ENCODE measurements around the gene DDX1. TPM values are rescaled to one million over a fixed set of nuclear protein-coding genes. Genes with fewer than 3 reads are reported as not detected.

The DDX1 gene
- total RNA-seq, 1 experiment from 2014 or later: 62.6 TPM

DNA sequence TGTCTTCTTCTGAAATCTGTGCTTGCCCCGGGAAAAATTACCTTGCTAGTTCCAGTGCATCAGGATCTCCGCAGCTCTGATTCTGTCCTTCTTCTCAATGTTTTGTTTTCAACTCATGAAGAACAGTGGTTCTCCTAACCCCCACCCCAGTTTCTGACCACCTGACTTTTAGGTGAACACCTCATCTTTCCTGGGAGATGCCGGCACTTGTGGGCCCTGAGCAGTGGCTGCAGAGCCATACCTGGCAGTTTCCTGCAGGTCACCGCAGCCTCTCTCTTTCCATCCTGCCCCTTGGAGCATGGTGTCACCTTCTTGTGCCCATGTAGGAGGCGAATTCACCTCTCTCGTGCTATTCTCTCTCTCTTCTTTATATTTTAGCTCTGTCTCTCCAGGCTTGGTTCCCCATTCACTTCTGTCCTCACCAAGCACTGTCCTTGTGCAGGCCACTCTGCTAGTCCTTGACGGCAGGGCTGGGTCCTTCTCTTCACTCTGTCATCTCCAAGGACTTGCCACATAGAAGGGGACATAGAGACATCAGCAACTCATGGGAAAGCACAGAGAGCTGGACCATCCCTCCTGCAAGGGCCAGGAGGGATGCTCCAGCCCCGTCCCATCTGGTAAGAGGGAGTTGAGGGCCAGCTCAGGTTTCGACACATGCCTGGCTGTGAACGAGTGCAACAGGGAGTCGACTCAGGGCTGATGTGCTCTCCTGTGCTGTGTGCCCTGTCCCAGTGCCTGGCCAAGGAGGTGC is 59.1 kb downstream of the DDX1 start:
- Histone ChIP-seq H3K79me2 (ENCODE audit: low read length) (no peaks in the 10 kb centered on the region), H3K4me1 (ENCODE audit: insufficient read depth, low read length) (no peaks in the 10 kb centered on the region), H2AFZ (ENCODE audit: low read length) (no peak overlapping the region), H3K9me2 (replicated peaks; ENCODE audit: low read length) (no peaks in the 10 kb centered on the region), H3K27ac (ENCODE audit: low read length) (no peak overlapping the region), H3K4me3 (ENCODE audit: low read length) (no peak overlapping the region), H3F3A (ENCODE audit: low read length, unreplicated experiment) (no peaks in the 10 kb centered on the region), H4K20me1 (ENCODE audit: low read length) (no peaks in the 10 kb centered on the region), H3K27me3 (ENCODE audit: low read length) (peaks cover 62% of the 10 kb centered on the region), H3K9ac (ENCODE audit: low read length) (no peak overlapping the region), H3K4me2 (ENCODE audit: low read length) (no peak overlapping the region), H3K36me3 (ENCODE audit: low read depth, low read length) (no peaks in the 10 kb centered on the region), H3K9me3 (ENCODE audit: low read length) (no peaks in the 10 kb centered on the region)
- ChIA-PET POLR2A (ENCODE audit: unreplicated experiment) (no interaction called here), CTCF (no interaction called here)
- no TSS peak for BruUV-seq (replicated peaks)
- DNase-seq (no peak), ATAC-seq (no peak)
- intact Hi-C loops (cut with micrococcal nuclease): no loop called here
- TF ChIP-seq EZH2 (IDR thresholded peaks at IDR 0.05; ENCODE audit: low read length, unreplicated experiment) (no peak), EZH2phosphoT487 (IDR thresholded peaks at IDR 0.05; ENCODE audit: borderline replicate concordance, low read length) (no peak)
- TF ChIP-seq, protein P1, sequence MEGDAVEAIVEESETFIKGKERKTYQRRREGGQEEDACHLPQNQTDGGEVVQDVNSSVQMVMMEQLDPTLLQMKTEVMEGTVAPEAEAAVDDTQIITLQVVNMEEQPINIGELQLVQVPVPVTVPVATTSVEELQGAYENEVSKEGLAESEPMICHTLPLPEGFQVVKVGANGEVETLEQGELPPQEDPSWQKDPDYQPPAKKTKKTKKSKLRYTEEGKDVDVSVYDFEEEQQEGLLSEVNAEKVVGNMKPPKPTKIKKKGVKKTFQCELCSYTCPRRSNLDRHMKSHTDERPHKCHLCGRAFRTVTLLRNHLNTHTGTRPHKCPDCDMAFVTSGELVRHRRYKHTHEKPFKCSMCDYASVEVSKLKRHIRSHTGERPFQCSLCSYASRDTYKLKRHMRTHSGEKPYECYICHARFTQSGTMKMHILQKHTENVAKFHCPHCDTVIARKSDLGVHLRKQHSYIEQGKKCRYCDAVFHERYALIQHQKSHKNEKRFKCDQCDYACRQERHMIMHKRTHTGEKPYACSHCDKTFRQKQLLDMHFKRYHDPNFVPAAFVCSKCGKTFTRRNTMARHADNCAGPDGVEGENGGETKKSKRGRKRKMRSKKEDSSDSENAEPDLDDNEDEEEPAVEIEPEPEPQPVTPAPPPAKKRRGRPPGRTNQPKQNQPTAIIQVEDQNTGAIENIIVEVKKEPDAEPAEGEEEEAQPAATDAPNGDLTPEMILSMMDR (conservative IDR thresholded peaks at IDR 0.05; ENCODE audit: low read depth, low read length): no peak

DNA sequence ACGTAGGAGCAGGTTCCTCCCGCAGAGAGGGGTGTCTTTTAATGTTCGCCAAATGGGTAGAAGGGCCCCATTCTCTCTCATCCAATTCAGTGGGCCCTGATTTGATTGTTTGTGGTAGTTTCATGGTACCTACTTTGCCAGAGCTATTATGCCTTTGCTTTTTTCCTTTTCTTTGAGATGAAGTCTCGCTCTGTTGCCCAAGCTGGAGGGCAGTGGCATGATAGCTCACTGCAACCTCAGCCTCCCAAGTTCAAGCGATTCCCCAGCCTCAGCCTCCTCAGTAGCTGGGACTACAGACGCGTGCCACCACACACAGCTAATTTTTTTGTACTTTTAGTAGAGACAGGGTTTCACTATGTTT is 59.7 kb downstream of the DDX1 start:
- Histone ChIP-seq H3K4me1 (ENCODE audit: insufficient read depth, low read length) (no peaks in the 10 kb centered on the region), H3K27ac (ENCODE audit: low read length) (no peak overlapping the region), H2AFZ (ENCODE audit: low read length) (no peak overlapping the region), H3K9me2 (replicated peaks; ENCODE audit: low read length) (no peaks in the 10 kb centered on the region), H3F3A (ENCODE audit: low read length, unreplicated experiment) (no peaks in the 10 kb centered on the region), H3K9me3 (ENCODE audit: low read length) (no peaks in the 10 kb centered on the region), H3K9ac (ENCODE audit: low read length) (no peak overlapping the region), H3K27me3 (ENCODE audit: low read length) (peaks cover 63% of the 10 kb centered on the region), H3K4me3 (ENCODE audit: low read length) (no peak overlapping the region), H3K36me3 (ENCODE audit: low read depth, low read length) (no peaks in the 10 kb centered on the region), H3K4me2 (ENCODE audit: low read length) (no peak overlapping the region), H3K79me2 (ENCODE audit: low read length) (no peaks in the 10 kb centered on the region), H4K20me1 (ENCODE audit: low read length) (no peaks in the 10 kb centered on the region)
- POLR2A ChIA-PET (ENCODE audit: unreplicated experiment): no interaction called here
- no TSS peak for BruUV-seq (replicated peaks)
- DNase-seq (no peak), ATAC-seq (no peak)
- CTCF ChIA-PET: no interaction called here
- intact Hi-C loops (cut with micrococcal nuclease): no loop called here
- TF ChIP-seq EZH2phosphoT487 (IDR thresholded peaks at IDR 0.05; ENCODE audit: borderline replicate concordance, low read length): no peak
- TF ChIP-seq, protein P1 (conservative IDR thresholded peaks at IDR 0.05; ENCODE audit: low read depth, low read length): no peak
- TF ChIP-seq EZH2 (IDR thresholded peaks at IDR 0.05; ENCODE audit: low read length, unreplicated experiment): no peak

DNA sequence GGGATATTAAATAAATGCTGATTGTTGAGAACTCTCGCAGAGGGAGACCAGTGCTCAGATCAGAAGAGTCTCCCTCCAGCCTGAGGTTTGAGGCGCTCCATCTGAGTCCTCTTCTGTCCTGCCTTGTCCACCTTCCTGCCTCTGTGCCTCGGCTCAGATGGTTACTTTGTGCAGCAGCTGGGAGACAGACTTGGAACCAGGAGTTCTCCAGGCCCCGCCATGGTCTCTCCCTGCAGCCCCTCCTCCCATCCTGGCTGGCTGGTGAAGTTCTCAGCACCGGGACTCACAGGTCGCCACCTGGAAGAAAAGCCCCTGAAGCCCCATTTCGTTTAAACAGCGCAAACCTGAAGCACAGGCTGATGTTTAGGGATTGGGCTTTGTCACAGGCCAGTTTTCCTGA is 60.6 kb downstream of the DDX1 start:
- TF ChIP-seq EZH2 (IDR thresholded peaks at IDR 0.05; ENCODE audit: low read length, unreplicated experiment) (no peak), EZH2phosphoT487 (IDR thresholded peaks at IDR 0.05; ENCODE audit: borderline replicate concordance, low read length) (no peak)
- TF ChIP-seq, protein P1 (conservative IDR thresholded peaks at IDR 0.05; ENCODE audit: low read depth, low read length): no peak
- BruUV-seq (replicated peaks): no TSS peak
- intact Hi-C loops (cut with micrococcal nuclease): no loop called here
- H4K20me1 ChIP-seq (ENCODE audit: low read length): no peaks in the 10 kb centered on the region
- ChIA-PET POLR2A (ENCODE audit: unreplicated experiment) (no interaction called here), CTCF (no interaction called here)
- H3F3A ChIP-seq (ENCODE audit: low read length, unreplicated experiment): no peaks in the 10 kb centered on the region
- H3K27me3 ChIP-seq (ENCODE audit: low read length): peaks cover 72% of the 10 kb centered on the region
- no peak overlapping the region for H3K4me3 ChIP-seq (ENCODE audit: low read length)
- H3K27ac ChIP-seq (ENCODE audit: low read length): no peak overlapping the region
- no peaks in the 10 kb centered on the region for H3K79me2 ChIP-seq (ENCODE audit: low read length)
- no peak overlapping the region for H3K9ac ChIP-seq (ENCODE audit: low read length)
- no peaks in the 10 kb centered on the region for H3K9me3 ChIP-seq (ENCODE audit: low read length)
- no peak for DNase-seq
- H2AFZ ChIP-seq (ENCODE audit: low read length): no peak overlapping the region
- H3K4me1 ChIP-seq (ENCODE audit: insufficient read depth, low read length): no peaks in the 10 kb centered on the region
- H3K36me3 ChIP-seq (ENCODE audit: low read depth, low read length): no peaks in the 10 kb centered on the region
- no peaks in the 10 kb centered on the region for H3K9me2 ChIP-seq (replicated peaks; ENCODE audit: low read length)
- H3K4me2 ChIP-seq (ENCODE audit: low read length): no peak overlapping the region
- no peak for ATAC-seq
